ENCODE results near the gene DNAJC19.

DNA sequence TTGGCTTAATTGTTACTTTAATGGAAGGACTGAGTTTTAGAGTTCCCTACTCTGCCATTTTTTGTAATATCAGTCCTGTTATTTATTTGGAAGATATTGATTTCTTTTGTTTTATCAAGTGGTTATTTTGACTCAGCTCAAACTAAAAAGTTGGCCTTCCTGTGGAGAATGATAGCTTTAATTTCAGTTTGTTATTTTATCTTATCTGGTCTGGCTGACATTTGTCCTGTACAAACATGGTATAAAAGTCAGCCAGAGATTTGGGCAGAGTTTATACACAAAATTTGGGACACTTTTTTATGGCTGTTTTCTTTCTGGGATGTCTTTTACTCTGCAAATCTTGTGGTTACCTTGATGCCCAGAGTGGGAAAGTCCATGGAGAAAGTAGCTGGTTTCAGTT is 41.4 kb upstream of the DNAJC19 start:
- TF ChIP-seq TAF1 (IDR thresholded peaks at IDR 0.05; ENCODE audit: borderline replicate concordance, insufficient read depth, low read length) (no peak), FOXP2 (optimal IDR thresholded peaks at IDR 0.05; ENCODE audit: borderline replicate concordance, extremely low read depth, extremely low read length, insufficient read depth) (no peak), SIN3A (IDR thresholded peaks at IDR 0.05; ENCODE audit: borderline replicate concordance, insufficient read depth, low read length) (no peak), POLR2AphosphoS5 (IDR thresholded peaks at IDR 0.05; ENCODE audit: low read depth, low read length) (no peak)

Measured in PFSK-1 (cell line).